ENCODE data around the gene LARP4B. TPM values are rescaled to one million over a fixed set of nuclear protein-coding genes. Genes with fewer than 3 reads are reported as not detected.

LARP4B gene
- total and polyA plus RNA-seq, 2 of the 13 experiments (the other 11 are each of a cell fraction or from before 2014, with no cell fraction given), result 19.5 to 30.2 TPM

DNA sequence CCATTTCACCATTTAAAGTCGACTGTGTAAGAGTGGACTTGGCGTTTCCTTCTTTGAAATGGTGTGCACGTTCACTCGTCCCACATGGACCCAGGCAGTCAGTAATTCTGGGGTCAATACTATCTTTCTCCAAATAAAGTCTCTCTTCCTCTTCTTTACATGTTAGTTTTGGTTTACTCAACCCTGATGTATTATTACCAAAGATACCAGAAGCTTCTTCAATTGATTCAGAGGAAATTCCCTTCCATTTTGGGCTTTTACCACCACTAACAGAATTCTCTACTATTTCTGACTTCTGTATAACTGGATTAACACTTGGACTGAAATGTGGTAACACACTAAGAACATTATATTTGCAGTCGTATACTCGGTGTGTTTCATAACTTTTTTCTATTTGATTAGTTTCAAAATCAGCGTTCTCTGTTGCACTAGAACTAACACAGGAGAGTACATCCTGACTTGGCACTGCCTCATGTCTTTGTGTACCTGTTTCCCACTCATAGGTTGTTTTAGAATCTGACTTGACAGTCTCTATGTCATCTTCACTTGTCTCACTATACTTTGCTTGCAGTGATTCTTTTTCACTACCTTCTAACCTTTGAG, 60.8 kb downstream of the LARP4B start (continued):
- TF ChIP-seq, protein P1, sequence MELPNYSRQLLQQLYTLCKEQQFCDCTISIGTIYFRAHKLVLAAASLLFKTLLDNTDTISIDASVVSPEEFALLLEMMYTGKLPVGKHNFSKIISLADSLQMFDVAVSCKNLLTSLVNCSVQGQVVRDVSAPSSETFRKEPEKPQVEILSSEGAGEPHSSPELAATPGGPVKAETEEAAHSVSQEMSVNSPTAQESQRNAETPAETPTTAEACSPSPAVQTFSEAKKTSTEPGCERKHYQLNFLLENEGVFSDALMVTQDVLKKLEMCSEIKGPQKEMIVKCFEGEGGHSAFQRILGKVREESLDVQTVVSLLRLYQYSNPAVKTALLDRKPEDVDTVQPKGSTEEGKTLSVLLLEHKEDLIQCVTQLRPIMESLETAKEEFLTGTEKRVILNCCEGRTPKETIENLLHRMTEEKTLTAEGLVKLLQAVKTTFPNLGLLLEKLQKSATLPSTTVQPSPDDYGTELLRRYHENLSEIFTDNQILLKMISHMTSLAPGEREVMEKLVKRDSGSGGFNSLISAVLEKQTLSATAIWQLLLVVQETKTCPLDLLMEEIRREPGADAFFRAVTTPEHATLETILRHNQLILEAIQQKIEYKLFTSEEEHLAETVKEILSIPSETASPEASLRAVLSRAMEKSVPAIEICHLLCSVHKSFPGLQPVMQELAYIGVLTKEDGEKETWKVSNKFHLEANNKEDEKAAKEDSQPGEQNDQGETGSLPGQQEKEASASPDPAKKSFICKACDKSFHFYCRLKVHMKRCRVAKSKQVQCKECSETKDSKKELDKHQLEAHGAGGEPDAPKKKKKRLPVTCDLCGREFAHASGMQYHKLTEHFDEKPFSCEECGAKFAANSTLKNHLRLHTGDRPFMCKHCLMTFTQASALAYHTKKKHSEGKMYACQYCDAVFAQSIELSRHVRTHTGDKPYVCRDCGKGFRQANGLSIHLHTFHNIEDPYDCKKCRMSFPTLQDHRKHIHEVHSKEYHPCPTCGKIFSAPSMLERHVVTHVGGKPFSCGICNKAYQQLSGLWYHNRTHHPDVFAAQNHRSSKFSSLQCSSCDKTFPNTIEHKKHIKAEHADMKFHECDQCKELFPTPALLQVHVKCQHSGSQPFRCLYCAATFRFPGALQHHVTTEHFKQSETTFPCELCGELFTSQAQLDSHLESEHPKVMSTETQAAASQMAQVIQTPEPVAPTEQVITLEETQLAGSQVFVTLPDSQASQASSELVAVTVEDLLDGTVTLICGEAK (IDR thresholded peaks at IDR 0.05), result no peak
- TF ChIP-seq, protein P1 (CRISPR knock-in tag; IDR thresholded peaks at IDR 0.05), result no peak
- no peak for TF ChIP-seq ZNF616 (CRISPR knock-in tag; IDR thresholded peaks at IDR 0.05; ENCODE audit: low read depth)
- TF ChIP-seq, protein P2, sequence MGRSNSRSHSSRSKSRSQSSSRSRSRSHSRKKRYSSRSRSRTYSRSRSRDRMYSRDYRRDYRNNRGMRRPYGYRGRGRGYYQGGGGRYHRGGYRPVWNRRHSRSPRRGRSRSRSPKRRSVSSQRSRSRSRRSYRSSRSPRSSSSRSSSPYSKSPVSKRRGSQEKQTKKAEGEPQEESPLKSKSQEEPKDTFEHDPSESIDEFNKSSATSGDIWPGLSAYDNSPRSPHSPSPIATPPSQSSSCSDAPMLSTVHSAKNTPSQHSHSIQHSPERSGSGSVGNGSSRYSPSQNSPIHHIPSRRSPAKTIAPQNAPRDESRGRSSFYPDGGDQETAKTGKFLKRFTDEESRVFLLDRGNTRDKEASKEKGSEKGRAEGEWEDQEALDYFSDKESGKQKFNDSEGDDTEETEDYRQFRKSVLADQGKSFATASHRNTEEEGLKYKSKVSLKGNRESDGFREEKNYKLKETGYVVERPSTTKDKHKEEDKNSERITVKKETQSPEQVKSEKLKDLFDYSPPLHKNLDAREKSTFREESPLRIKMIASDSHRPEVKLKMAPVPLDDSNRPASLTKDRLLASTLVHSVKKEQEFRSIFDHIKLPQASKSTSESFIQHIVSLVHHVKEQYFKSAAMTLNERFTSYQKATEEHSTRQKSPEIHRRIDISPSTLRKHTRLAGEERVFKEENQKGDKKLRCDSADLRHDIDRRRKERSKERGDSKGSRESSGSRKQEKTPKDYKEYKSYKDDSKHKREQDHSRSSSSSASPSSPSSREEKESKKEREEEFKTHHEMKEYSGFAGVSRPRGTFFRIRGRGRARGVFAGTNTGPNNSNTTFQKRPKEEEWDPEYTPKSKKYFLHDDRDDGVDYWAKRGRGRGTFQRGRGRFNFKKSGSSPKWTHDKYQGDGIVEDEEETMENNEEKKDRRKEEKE (IDR thresholded peaks at IDR 0.05), result no peak
- no peak for TF ChIP-seq ZNF615 (CRISPR knock-in tag; IDR thresholded peaks at IDR 0.05; ENCODE audit: borderline replicate concordance)
- no peak for TF ChIP-seq MTA1 (CRISPR knock-in tag; IDR thresholded peaks at IDR 0.05; ENCODE audit: borderline replicate concordance)
- no peak for TF ChIP-seq ZNF17 (CRISPR knock-in tag; IDR thresholded peaks at IDR 0.05)
- no peak for TF ChIP-seq ZNF44 (CRISPR knock-in tag; IDR thresholded peaks at IDR 0.05)
- TF ChIP-seq TEAD3 (CRISPR knock-in tag; optimal IDR thresholded peaks at IDR 0.05; ENCODE audit: borderline replicate concordance), result no peak
- TF ChIP-seq HOXA7 (CRISPR knock-in tag; IDR thresholded peaks at IDR 0.05), result no peak
- TF ChIP-seq MTA3 (CRISPR knock-in tag; IDR thresholded peaks at IDR 0.05), result no peak
- no peak for TF ChIP-seq ZMYM2 (CRISPR knock-in tag; IDR thresholded peaks at IDR 0.05)
